HT1080 (cell line): ENCODE measurements around the gene SLC38A8. TPM values are rescaled to one million over a fixed set of nuclear protein-coding genes. Genes with fewer than 3 reads are reported as not detected.

ENCODE experiments used
- DNase-seq: peaks from one replicate; pipeline ENCODE4 v3.0.0-alpha.2; 2015; ENCODE audit warnings: low read depth
- total RNA-seq: library from RNA; depleted of rRNA; stranded (reverse); fragments of >200 nt; shearing (Covaris generic); gene quantifications from 2 replicates; pipeline ENCODE4 v1.2.3, GENCODE V29; 2014

The SLC38A8 gene
- total RNA-seq, 1 experiment from 2014 or later: not detected

DNA sequence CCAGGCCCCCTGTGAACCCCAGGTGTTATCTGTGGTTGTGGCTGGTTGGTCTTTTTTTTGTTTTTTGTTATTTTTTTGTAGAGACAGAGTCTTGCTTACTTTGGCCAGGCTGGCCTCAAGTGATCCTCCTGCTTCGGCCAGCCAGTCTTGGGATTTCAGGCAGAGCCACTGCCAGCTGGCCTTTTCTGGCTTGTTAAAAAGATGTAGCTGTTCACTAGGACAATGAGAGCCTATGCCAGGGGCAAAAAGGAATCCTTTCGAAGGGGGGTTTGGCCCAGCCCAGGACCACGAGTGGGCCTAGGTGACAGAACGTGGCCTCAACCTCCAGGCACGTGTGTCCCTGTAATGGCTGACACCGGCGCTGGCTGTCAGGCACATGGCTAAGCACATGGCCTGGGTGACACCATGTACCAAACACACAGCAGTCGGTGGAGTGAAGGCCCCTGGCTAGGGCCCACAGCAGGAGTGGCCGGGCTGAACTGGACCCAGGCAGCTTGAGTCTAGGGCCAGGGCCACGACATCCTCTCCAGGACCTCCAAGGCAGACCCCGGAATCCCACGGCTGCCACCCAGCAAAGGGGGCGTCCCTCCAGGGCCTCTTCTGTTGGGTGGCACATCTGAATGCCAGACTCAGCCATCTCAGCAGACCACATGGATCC, 6.9 kb upstream of the SLC38A8 start:
- DNase-seq: no peak

DNA sequence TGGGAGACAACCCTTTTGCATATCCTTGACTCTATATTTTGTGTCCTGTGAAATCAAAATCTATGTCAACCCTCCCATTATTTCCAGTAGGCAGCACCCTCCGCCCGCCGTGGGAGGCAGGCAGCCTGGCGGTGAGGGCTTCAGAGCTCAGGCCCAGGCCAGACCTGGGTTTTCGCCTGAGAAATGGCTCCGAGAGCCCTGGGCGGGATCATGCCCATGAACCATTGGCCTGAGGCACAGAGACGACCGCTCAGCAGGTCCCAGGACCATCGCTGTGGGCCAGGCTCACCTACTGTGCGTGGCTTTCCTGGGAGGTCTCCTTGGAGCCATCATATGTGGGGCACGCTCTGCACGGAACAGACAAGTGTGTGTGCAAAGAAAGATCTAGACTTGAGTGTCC, 6.3 kb upstream of the SLC38A8 start:
- DNase-seq: no peak

DNA sequence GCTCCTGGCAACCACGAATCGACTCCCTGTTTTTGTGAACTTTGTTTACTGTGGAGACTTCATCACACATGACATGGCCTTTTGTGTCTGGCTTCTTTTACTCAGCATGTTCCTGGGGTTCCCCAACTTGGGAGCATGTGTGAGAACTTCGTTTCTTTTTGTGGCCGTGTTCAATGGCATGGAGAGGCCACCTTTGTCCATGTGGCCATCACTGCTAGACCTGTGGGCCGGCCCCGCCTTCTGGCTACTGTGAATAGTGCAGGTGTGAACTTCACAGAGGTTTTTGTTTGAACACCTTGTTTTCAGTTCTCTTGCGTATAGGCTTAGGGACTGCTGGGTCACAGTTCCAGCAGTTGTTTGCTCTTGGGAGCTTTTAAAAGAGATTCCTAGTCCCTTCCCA, 5.7 kb upstream of the SLC38A8 start:
- no peak for DNase-seq

DNA sequence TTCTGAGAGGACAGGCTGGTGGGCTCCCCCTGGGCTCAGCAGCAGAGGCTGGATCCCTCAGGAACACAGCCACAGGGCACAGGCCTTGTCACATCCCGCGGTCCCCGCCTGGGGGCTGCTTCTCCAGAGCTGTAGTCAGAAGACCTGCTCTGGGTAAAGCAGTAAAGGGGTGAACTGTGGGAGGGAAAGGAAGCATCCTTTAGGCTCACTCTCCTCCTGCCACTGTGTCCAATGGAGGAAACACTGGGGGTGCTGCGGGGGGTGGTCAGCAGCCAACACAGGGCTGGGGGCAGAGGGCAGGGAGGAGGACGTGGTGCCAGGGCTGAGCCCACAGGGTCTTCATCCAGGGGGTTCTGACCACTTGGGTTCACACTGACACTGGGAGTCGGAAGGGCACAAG, 5.0 kb upstream of the SLC38A8 start:
- no peak for DNase-seq

DNA sequence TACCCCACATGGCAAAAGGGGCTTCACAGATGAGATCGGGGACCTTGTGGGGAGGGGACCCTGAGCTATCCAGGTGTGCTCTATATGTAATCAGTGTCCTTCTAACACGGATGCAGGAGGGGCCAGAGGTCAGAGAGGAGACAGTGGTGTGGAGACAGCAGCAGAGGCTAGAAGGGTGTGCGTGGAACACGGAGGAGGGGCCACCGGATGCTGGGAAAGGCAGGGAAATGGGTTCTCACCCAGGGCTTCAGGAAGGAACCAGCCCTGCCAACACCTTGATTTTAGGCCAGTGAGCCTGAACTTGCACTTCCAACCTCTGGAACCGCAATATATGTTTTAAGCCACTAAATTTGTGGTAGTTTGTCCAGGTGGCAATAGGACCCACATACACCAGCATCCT, 4.6 kb upstream of the SLC38A8 start:
- DNase-seq: no peak

DNA sequence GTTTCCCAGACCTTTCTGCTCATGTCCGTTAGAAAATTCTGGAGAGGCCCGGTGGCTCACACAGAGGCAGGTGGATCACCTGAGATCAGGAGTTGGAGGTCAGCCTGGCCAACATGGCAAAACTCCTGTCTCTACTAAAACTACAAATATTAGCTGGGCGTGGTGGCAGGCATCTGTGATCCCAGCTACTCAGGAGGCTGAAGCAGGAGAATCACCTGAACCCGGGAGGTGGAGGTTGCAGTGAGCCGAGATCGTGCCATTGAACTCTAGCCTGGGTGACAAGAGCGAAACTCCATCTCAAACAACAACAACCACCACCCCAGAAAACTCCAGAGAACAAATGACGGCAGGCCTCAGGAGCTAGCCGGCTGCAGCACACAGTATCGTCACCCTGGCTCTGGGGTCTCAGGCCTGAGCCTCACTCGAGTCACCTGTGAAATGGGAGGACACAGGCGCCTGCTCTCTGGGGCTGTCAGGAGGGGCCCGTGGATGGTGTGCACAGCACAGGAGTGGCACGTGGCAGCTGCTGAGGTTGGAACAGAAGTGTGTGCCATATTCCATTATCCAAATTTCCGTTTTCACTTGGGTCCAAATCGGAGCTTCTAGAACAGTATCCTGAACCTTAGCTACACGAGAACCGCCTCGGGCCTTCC, 3.3 kb upstream of the SLC38A8 start:
- no peak for DNase-seq

DNA sequence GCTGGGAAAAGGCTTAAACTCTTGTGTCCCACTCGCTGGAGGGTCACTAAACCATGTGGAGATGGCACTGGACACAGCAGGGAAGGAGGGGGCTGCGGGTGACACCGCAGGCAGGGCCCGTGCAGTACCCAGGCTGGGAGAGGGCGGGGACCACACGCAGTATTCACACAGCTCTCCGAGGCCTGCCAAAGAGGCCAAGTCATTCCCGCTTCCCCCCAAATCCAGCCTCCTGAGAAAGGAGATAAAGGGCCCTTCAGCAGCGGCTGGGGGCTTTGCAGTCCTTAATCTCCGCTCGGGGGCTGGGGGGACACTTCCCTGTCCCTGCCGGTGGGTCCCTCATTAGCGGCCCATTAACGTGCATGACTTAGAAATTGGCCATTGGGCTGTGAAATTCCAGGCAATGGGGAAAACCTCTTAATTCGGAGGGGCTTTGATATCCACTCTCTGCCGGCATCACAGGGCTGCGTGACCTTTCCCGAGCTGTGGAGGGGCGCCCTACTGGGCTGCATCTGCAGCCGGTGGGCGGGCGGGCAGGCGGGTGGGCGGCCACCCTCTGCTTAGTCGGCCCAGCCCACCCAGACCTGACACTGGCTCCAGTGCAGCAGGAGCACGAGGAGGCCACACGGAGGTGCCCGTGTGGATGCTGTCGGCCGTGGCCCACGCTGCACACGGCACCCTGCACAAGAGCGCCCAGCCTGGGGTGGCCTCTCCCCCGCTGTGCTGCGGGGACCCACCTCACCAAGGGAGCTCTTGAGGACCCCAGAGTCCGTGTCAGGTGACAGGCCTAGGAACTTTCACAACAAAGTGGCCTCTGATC, 2.6 kb upstream of the SLC38A8 start:
- DNase-seq: no peak

DNA sequence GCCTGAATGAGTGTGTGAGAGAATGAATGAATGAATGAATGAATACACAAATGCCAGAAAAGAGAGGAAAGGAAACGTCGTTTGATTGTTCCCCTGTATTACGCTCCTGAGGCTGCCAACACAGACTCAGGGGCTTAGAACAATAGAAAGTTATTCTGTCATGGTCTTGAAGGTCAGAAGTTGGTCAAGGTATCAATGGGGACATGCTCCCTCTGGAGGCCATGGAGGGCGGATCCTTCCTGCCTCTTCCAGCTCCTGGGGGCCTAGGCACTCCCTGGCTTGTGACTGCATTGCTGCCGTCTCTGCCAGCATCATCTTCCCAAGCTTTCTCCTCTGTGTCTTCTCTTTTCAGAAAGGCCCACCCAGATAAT, 1.5 kb upstream of the SLC38A8 start:
- peak; percentile 41 for DNase-seq

DNA sequence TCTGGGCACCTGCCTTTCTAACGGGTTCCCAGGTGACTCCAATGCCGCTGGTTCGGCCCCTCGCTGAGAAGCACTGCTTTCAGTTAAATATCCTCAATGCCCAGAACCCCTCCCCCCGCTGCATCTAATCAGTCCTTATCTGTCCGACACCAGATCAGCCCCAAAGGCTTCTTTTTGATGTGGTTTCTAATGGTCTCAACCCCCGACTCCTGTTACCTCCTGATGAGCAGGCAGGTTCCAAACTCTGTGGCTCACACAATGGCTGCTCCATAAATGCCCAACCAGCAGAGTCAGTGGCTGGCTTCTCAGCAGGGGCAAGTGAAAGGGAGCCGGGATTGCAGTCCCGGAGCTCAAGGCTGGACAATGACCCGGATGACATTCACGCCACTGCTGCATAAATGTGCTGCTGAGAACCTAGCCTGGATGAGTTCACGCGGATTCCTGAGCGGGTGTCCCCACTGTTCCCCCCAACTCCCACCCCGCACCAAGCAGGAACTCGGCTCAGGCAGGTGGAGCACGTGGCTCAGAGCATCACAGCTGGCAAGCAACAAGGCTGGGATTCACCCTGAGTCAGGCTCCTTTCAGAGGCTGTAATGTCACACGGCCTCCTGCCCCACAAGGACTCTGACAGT, 1.0 kb upstream of the SLC38A8 start:
- DNase-seq: no peak

DNA sequence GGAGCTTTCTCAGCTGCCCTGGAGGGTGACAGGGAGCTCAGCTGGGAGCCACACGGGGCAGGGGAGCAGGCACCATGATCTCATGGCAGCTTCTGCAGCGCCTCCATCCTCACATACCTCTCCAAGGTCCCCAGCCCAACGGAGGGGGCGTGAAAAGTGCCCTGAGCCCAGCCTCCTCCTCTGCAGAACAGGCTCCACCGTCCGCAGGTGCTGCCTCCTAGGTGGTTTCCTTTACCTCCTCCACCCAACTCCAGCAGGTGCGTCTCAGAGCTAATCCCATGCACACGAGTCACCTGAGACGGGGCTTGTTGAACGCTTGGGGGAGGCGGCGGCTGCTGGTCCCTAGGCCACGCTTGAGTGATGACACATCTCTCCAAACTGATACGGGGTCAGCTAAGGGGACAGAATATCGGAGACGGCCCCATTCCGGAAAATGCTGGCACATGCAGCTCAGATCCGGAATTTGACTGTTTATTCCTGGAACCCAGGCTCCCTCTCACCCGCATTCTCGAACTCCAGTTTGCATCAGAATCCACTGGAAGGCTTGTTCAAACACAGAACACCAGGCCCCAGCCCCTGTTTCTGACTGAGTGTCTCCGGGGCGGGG, 387 bp upstream of the SLC38A8 start:
- DNase-seq: no peak

DNA sequence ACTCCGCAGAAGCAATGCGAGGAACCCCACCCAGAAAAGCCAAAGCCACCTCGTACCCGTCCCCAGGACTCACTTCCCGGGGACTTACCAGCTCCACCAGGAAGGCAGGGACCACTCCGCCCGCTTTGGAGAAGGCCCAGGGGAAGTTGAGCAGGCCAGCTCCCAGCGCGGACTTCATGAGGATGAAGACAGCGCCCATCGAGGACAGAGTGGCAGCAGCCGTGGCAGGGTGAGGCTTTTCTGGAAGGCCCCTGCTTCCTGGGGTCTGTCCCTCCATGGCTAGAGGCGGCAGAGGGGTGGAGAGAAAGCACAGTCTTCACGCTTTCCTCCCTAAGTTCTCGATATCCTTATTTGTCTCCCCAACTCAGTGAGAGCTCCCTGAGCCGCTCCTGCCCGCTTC, 714 bp downstream of the SLC38A8 start:
- DNase-seq: no peak

DNA sequence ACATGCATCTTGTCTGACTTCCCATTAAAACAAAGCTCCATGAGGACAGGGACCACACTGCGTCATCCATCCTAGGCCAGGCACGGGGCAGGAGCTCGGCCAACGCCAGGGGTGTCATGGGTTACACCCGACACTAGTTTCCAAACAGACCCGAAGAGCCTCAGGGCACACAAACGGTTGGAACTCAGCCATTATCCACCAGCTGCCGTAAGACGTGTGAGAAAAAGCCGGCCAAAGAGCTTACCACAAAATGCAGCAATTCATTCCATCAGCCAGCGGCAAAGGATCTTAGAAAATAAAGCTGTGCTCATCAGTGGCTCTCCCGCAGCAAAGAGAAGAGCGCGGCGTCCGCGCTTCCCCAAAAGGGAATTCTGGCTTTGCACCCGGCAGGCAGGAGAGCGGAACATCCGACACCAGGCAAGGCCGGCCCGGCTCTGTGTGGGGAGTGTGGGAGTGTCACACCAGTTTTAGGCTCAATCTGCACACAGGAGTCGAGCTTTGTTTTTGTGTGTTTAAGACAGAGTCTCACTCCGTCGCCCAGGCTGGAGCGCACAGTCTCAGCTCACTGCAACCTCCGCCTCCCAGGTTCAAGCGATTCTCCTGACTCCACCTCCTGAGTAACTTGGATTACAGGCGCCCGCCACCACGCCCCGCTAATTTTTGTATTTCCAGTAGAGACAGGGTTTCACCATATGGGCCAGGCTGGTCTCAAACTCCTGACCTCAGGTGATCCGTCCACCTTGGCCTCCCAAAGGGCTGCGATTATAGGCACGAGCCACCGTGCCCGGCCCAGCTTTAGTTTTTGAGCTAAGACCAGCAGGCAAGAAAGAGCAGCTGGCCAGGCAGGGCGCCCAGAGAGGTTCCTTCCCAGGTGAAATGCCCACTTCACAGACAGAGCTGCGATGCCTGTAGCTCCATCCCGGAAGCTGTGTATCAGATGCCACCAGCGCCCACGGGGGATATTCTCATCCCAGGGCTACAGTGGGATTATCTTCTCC, 1.5 kb downstream of the SLC38A8 start:
- DNase-seq: no peak

DNA sequence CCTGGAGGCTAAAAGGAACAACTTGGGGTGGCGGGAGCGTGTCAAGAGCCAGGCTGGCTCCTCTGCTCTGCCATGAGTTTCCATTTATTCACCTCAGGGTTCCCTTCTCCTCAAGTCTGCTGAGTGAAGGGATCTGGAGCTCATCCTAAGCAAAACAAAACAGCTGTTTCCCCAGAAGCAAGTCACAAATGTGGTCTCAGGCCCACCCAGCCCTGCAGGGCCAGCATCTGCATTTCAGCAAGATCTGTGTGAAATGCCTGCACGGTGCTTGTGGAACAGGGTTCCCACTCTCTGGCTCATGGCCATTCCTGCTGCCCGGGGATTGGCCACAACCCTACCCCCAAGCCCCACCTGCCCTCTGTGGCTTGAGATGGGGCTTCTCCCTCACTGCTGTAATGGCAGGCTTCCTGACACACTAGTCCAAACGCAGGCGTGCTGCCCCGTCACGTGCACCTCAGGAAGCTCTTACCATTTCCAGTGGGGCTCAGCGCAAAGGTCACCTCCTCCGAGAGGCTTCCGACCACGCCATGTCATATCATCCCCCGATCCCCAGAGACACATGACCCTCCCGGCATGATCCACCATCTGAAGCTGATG, 2.3 kb downstream of the SLC38A8 start:
- DNase-seq: no peak

DNA sequence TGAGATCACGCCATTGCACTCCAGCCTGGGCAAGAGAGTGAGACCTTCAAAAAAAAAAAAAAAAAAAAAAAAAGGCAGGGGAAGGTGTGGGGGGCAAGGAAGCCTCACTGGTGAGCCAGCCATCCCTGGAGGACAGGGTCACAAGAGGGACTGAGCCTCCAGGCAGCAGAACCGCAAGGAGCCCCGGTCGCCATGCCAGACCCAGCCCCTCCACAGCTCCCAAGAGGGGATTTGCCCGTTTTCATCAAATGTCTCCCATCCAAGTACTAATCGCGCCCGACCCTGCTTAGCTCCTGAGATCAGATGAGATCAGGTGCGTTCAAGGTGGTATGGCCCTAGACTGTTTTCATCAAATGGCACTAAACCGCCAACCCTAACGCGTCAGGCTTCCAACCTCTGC, 2.9 kb downstream of the SLC38A8 start:
- no peak for DNase-seq

DNA sequence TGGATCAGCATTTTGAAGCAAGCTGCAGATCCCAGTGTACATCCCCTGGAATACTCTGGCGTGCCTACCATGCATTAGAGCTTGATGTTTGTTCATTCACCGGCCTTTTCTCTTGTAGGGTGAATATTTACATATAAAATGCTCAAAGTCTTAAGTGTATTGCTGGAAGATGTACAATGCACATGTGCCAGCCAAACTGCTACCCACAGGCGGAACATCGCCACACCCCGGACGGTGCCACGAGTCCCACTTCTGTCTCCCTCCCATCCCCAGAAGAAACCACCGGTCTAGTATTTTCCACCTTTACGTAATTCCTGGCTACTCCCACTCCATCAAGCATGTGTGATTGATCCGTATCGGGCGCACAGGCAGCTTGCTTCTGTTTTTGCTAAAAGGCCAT, 4.1 kb downstream of the SLC38A8 start:
- DNase-seq: no peak

DNA sequence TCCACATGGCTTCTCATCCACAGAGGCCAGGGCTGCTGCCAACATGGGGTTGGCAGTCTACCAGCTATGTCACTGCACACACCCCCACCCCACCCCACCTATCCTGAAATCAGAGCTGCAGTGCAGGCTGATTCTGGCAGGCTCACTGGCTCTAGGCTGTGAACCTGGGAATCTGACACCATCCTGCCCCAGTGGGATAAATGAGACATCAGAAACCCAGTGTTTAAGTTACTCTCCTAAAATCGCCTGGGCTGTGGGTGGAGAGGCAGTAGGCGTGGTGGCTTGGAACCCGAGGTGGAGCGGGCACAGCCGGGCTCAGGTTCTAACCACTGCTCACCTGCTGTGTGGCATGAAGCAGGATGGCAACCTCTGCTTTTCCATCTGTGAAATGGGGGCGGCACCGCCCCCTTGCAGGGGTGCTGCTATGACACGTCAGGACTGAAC, 5.6 kb downstream of the SLC38A8 start:
- no peak for DNase-seq

DNA sequence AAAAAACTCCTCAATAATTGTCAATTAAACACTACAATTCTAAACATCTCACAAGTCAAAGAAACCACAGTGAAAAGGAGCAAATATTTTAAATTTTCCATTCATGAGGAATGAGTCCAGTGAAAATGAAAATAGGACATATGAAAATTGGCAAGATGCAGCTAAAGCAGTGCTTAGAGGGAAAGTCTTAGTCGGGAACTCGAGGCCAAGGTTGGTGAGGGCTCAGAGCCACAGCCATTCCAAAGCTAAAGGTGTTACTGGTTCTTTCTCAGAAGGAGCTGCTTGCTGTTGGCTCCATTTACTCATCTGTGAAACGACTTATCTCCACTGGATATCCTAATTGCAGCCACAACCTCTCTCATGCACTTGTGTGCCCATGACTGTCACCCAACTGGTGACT, 6.5 kb downstream of the SLC38A8 start:
- DNase-seq: no peak

DNA sequence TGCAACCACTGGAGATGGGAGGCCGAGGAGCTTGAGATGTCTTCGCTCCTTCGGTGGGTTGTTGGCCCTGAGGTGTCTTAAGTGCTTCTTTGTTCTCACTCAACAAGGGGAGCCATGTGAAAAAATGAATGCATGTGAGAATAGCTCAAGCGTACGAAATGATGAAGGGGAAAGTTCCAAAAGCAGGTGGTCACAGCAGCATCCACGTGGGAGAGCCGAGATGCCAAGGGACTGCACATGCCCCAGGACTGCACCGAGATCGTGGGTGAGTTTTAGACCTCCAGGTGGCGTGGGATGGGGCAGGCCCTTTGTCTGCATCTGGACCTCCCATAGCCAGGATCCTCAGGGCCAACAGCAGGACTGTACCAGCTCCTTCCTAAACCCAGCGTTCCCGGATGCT, 8.1 kb downstream of the SLC38A8 start:
- DNase-seq: no peak

DNA sequence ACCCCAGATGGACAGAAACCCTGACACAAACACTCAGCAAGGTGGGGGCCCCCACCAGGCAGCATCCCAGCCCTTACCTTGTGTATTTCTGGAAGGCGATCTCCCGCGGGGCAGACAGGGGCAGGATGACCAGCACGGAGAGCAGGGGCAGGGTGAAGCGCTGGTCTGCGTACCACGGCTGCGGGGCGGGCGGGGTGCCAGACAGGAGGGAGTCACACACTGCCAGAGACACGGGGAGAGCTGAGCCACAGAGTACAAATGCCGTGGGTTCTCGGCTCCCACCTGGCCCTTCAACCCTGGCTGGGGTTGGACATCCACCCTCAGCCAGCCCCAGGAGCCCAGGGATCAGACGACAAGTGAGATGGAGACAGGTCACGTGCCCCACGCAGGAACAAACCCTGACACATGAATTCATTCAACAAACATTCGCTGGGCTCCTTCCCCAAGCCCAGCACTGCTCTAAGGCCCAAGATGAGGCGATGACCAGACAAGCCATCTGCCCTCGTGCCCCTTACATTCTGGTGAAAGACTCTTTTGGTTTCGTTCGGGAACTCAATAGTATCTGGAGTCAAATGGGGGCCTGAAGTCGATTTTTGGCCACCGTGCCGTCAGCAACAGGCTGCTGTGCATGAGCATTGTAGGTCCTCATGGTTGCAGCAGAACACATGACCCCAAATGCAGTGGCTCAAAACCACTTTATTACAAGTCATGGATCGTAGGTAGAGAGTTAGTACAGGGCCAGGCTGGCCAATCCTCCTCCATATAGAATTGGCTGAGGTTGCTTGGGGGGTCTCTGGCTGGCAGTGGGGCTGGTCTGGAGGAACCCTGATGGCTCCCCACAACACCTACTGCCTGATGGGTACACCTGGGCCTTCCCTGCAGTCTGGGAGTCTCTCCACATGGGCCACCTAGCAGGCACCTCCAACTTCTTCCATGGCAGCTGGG, 9.1 kb downstream of the SLC38A8 start:
- DNase-seq: no peak
